Epithelial cell of proximal tubule (primary cell): ENCODE measurements around the gene NINL. TPM values are rescaled to one million over a fixed set of nuclear protein-coding genes. Genes with fewer than 3 reads are reported as not detected.

Source experiments
- DNase-seq: peaks from one replicate; pipeline ENCODE4 v3.0.0-alpha.2; 2011; ENCODE audit warnings: low read depth
- H3K4me3 ChIP-seq: 2 replicates; pipeline ENCODE4 v1.5.1; 2011; ENCODE audit warnings: low read depth, mild to moderate bottlenecking, low read length
- CTCF ChIP-seq: conservative IDR thresholded peaks from 2 replicates; pipeline ENCODE4 v1.5.1; 2012; ENCODE audit warnings: low read depth, mild to moderate bottlenecking, low read length
- total RNA-seq: library from RNA; depleted of rRNA; stranded (reverse); fragments of >200 nt; gene quantifications from 2 replicates; pipeline ENCODE4 v1.2.3, GENCODE V29; 2015

Gene NINL
- total RNA-seq, 1 donor from 2014 or later: 13.5 TPM

- DNase-seq: no peak
- TF ChIP-seq CTCF: no peak
Measured at GRCh38 chr20:25491446-25492038, 93.8 kb downstream of the NINL start.

GRCh38 chr20:25490656-25491445 lies 94.5 kb downstream of the NINL start:
- DNase-seq: no peak
- no peak overlapping the region for H3K4me3 ChIP-seq
- no peak for TF ChIP-seq CTCF

More at GRCh38 chr20:25491446-25492038, 93.8 kb downstream of the NINL start:
- no peak overlapping the region for H3K4me3 ChIP-seq

- no peak for TF ChIP-seq CTCF
- DNase-seq: no peak
- no peak overlapping the region for H3K4me3 ChIP-seq
Measured at GRCh38 chr20:25489221-25489871, 96.0 kb downstream of the NINL start.

- no peak for DNase-seq
- no peak for TF ChIP-seq CTCF
- no peak overlapping the region for H3K4me3 ChIP-seq
Measured at GRCh38 chr20:25487975-25488374, 97.4 kb downstream of the NINL start.

- TF ChIP-seq CTCF: no peak
- no peak overlapping the region for H3K4me3 ChIP-seq
- DNase-seq: no peak
Measured at GRCh38 chr20:25487306-25487705, 98.0 kb downstream of the NINL start.

GRCh38 chr20:25486377-25486776 lies 99.0 kb downstream of the NINL start:
- no peak for TF ChIP-seq CTCF
- no peak overlapping the region for H3K4me3 ChIP-seq
- DNase-seq: no peak
